Esophagus muscularis mucosa (tissue), 3 donors: ENCODE measurements around the gene DHCR24.

Experiments used
- CTCF ChIP-seq, 3 experiments: fragments of 200-600 bp in 2 of 3; fragments of 450-650 bp in 1 of 3; sonication (generic) in 2 of 3; IDR thresholded peaks; one replicate each; pipeline ENCODE4 v1.5.1; 2017 to 2019; ENCODE audit warnings: antibody characterized with exemption in 3 of 3, mild to moderate bottlenecking in 2 of 3, moderate library complexity in 1 of 3
- POLR2A ChIP-seq: fragments of 450-650 bp; IDR thresholded peaks from one replicate; pipeline ENCODE4 v1.6.1; 2017; ENCODE audit warnings: antibody characterized with exemption, moderate library complexity, mild to moderate bottlenecking, low read depth

- no peak for TF ChIP-seq CTCF (IDR thresholded peaks at IDR 0.05)
- no peak for TF ChIP-seq POLR2A
Measured at GRCh38 chr1:54816130-54816529, 70.9 kb downstream of the DHCR24 start.
